Astrocyte (in vitro differentiated cells and primary cell): Measurements from ENCODE around the gene DMXL1.
"Not testable (repeated sequence)": the region's sequence is repeated elsewhere in the genome, so short reads cannot be mapped to it uniquely, and the experiment has no call there.

Source experiments
- EZH2 ChIP-seq: IDR thresholded peaks from 2 replicates; pipeline ENCODE4 v1.6.1; 2012; ENCODE audit warnings: mild to moderate bottlenecking, low read length, inconsistent platforms; ENCODE audit not compliant: insufficient read depth
- TF ChIP-seq, protein P1 (sequence below): IDR thresholded peaks from 2 replicates; pipeline ENCODE4 v1.5.1; 2011; ENCODE audit warnings: low read depth, mild to moderate bottlenecking, inconsistent platforms, low read length, moderate library complexity; ENCODE audit not compliant: insufficient read depth

DNA sequence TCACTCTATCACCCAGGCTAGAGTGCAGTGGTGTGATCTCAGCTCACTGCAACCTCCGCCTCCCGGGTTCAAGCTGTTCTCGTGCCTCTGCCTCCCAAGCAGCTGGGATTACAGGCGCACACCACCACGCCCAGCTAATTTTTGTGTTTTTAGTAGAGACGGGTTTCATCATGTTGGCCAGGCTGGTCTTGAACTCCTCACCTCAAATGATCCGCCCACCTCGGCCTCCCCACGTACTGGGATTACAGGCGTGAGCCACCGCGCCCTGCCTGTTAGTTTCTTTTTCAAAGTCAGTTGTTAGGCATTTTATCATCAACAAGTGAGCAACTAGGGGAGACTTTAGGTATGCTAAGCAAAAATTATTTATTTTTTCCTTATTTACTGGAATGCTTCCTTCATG, 4.4 kb downstream of the DMXL1 start:
- TF ChIP-seq, protein P1, sequence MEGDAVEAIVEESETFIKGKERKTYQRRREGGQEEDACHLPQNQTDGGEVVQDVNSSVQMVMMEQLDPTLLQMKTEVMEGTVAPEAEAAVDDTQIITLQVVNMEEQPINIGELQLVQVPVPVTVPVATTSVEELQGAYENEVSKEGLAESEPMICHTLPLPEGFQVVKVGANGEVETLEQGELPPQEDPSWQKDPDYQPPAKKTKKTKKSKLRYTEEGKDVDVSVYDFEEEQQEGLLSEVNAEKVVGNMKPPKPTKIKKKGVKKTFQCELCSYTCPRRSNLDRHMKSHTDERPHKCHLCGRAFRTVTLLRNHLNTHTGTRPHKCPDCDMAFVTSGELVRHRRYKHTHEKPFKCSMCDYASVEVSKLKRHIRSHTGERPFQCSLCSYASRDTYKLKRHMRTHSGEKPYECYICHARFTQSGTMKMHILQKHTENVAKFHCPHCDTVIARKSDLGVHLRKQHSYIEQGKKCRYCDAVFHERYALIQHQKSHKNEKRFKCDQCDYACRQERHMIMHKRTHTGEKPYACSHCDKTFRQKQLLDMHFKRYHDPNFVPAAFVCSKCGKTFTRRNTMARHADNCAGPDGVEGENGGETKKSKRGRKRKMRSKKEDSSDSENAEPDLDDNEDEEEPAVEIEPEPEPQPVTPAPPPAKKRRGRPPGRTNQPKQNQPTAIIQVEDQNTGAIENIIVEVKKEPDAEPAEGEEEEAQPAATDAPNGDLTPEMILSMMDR = not testable (repeated sequence)
- TF ChIP-seq EZH2 = not testable (repeated sequence)
